Activated naive CD4-positive, alpha-beta T cell (primary cell): Measurements from ENCODE around the gene RNF220.

Experiments used
- DNase-seq, 4 experiments: peaks; one replicate each; lab custom pipeline; 2025; lab: John Stamatoyannopoulos, UW

The RNF220 gene

GRCh38 chr1:44407430-44408211 lies 2.6 kb downstream of the RNF220 start:
- no peak for DNase-seq

GRCh38 chr1:44408212-44408582 lies 3.1 kb downstream of the RNF220 start:
- DNase-seq: no peak

DNA sequence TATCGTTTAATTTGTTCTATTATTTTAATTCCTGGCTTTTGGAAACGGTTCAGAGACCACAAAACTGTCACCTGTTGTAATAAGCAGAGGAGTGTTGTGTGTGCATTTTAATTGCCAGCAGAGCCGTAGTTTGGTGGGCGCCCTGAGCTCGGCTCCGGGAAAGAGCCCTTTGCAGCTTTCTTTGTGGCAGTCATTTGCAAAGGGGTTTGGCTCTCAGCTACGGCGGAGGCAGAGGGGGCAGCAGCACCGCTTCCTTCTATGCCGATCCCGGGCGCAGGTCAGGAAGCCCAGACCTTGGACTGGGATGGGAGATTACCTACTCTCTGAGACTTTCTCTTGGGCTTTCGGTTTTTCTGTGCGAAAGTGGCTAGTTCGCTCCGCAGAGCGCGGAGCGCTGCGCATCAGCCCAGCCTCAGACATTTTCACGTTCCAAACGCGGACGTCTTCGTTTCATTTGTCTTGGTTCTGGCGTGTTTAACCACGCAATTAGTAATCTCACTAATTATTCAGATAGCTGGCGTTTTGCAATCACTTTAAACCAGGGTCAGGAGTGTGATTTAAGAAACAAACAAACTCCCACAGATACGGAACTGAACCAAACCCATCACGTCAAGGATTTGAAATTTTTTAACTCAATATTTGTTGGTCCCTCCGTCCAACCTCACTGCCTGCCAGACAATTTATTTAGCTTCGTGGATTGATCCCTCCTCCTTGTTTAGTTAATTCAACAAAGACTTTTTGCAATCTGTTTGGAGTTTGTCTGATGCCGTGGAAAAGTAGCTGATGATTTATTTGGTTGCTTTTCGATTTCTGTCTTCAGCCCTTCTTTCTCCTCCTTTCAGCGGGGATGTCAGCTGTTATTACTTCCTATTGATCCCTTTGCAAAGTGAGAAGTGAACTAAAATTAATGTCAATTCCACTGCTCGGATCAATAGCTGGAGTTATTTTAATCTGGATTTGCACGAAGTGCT lies 3.9 kb downstream of the RNF220 start:
- DNase-seq: no peak

- DNase-seq: no peak
These were observed 4.7 kb downstream of the RNF220 start for GRCh38 chr1:44409757-44410156.

DNA sequence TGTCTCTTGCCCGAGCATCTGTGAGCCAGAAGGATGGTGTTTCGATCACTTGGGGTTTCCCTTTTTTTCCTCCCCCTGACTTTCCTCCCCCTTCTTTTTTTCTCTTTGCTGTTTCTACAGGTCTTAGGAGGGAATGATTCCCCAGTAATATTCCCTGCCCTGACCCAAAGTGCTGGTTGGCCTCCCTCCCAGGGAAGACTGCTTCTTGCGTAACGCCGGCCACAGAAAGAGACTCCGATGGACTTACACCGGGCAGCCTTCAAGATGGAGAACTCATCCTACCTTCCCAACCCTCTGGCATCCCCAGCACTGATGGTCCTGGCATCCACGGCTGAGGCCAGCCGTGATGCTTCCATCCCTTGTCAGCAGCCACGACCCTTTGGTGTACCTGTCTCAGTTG lies 6.8 kb downstream of the RNF220 start:
- no peak for DNase-seq

DNA sequence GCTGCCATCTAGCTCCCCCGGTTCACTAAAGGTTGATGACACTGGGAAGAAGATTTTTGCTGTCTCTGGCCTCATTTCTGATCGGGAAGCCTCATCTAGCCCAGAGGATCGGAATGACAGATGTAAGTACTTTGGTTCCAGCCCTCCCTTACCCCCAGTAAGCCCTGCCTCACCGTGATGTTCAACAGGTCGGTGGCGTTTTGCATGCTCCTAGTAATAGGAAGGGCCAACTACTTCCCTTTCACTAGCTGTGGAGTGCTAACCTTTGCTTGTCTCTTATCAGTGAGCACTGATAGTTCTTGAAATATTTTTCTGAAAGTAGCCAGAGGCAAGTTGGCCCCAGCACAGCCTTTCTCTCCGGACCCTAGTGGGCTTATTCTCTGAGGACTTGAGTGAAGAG lies 7.5 kb downstream of the RNF220 start:
- DNase-seq: no peak

GRCh38 chr1:44413740-44414139 lies 8.7 kb downstream of the RNF220 start:
- no peak for DNase-seq

- DNase-seq: no peak
These were observed 10.0 kb downstream of the RNF220 start for GRCh38 chr1:44415013-44415412.

GRCh38 chr1:44416408-44416807 lies 11.4 kb downstream of the RNF220 start:
- no peak for DNase-seq

DNA sequence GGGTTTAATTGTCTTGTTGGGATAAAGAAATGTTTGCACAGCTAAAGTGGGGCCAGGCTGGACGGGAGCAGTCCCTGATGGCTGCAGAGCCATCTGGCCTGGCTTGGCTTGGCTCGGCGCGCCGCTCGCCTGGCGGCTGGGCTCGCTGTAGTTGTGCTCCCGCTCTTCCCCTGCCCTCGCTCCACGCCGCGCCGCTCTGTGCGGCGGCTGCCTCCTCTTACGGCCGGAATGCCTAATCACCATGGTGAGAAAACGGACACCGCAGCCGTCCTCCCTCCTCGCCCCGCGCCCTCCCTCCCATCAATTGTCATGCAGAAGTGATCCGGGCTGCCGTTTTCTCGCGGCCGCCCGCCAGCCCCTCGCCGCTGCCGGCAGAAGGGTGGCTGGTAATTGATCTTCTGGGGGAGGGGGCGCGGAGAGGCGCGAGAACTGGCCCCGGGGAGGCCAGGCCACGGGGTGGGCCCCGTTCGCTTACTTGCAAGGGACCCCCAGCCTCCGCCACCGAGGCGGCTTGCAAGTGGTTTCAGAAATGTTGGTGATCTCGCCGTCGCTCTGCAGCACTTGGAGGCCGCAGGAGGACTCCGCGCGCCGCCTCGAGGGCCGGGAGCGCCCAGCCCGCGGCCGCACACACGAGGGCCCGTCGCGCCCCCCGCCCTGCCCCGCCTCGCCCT lies 12.4 kb downstream of the RNF220 start:
- DNase-seq: no peak

DNA sequence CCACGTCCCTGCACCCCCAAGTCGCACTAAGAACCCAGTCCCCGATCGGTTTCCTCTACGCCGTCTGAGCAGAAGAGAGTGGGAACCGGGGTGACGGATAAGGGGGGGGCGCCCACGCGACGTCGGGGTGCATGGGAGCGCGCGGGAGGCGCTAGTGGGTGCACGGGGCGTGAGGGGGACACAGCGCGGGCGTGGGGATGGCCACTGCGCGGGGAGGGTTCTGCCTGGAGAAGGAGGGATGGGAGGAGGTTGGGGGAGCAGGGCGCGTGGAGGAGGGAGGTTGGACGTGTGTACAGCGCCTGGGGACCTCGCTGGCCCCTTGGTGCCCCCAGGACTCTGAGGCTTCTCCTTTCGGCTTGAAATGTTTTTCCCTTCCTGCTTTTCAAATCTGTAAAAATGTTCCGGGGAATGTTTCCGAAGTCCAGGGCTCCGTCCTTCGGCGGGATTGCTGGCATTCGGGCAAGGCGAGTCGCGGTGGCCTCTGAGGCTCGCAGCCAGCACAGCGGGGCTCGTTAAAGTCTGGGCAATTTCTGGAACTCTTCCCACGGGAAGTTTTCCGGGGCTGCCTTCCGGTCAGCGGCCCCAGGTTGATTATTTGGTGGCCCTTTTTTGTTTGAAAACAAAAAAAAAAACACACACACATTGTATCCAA lies 13.1 kb downstream of the RNF220 start:
- DNase-seq: no peak

GRCh38 chr1:44419901-44420300 lies 14.8 kb downstream of the RNF220 start:
- no peak for DNase-seq

- no peak for DNase-seq
These were observed 15.5 kb downstream of the RNF220 start for GRCh38 chr1:44420535-44420934.

GRCh38 chr1:44421446-44421884 lies 16.4 kb downstream of the RNF220 start:
- no peak for DNase-seq

DNA sequence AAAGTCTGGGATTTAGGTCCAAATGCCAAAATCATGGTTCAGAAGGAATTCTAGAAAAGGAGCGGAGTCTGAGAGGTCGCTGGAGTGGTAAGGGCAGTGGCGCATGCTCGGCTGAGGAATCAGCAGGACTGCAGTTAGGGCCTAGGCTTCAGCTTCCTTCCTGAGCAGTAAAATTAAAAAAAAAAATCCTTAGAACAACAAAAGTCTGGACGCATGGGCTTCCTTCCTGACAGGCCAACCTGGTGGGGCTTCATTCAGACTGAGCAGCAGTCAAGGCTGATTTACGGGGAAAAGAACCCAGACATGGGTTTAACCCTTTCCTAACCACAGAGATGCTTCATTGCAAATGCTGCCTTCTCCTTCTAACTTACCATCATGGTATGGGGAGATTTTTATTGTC lies 17.1 kb downstream of the RNF220 start:
- DNase-seq: no peak

DNA sequence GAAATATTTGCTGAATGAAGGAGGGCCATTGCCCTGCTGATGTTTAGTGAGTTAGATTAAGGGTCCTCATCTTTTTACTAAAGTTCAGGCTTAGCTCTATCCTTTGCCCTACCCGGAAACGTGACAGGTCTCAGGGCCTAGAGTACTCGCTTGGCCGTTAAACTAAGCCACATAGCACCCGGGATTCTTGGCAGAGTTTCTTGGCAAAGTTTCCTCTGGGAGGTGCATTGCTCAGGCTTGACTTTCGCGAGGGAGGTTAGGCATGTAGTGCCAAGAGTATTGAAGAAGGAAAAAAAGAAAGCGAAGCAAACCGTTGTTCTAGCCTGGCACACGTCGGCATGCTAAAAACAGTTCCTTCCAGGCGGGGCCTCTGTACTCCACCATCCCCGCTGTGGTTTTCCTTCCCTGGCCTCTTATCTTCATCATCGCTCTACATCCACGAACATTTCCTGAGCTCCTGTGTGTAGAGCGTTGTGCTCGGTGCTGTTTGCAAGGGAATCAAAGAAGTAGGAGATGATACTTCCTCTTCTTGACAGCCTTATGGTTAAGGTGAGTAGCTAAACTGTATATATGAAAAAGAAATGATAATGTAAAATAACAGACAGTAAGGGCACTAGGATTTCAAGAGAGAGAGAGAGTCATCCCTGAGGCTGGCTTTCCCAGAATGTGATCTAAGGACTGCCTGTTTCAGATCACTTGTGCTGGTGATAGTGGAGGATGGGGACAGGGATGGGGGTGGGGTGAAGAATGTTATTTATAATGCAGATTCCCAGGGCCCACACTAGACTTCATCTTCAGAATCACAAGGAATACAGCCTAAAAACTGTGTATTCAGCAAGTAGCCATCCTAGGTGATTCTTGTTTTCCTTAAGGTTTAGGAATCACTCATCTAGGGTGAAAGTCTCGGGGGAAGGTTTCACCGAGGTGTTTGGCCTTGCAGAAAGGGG lies 18.8 kb downstream of the RNF220 start:
- no peak for DNase-seq

GRCh38 chr1:44424747-44425146 lies 19.7 kb downstream of the RNF220 start:
- DNase-seq: no peak

GRCh38 chr1:44425341-44426082 lies 20.5 kb downstream of the RNF220 start:
- no peak for DNase-seq

DNA sequence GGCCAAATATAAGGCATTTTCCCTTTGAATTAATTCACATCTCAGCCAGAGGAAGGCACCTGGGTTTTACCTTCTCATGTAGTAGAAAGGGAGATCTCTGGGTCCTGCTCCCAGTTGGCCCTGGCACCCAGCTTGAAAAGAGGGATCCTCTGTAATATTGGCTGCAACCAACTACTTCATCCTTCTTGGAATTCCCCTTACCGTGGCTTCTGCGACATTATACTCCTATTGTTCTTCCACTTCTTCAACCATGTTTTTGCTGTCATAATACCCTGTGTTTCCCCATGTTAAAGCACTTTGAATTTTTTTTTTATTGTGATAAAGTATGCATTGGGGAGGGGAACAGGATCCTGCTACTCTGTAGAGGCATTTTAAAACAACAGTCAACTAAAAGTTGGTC lies 26.8 kb downstream of the RNF220 start:
- DNase-seq: no peak

DNA sequence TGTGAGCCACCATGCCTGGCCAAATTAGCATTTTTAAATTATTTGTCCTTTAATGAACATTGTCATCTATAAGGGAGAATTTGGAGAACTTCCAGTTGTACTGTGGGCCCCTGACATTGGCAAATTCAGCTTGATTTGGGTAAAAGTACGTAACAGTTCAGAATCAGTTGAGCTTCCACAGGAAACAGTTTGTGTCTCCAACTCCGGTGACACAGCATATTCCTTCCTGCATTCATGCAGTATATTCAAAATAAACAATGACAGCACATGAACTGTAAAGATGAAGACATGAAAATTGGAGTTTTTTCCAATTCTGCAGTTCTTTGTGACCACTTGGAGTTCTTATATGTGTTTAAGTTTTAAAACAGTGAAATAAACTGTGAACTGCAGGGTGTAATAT lies 28.2 kb downstream of the RNF220 start:
- DNase-seq: no peak
